Measurements from ENCODE around the gene RNGTT.

- TF ChIP-seq CTCF (optimal IDR thresholded peaks at IDR 0.05 in 1 of 3, IDR thresholded peaks at IDR 0.05 in 1 of 3, conservative IDR thresholded peaks at IDR 0.05 in 1 of 3; ENCODE audit: extremely low read depth in 1 of 3, insufficient read depth in 2 of 3, low read length in 3 of 3) (no peak), EZH2 (IDR thresholded peaks at IDR 0.05; ENCODE audit: low read length) (no peak)
These were observed 120.4 kb downstream of the RNGTT start for GRCh38 chr6:88843040-88843439.
